ENCODE measurements around the gene EMILIN2. TPM values are rescaled to one million over a fixed set of nuclear protein-coding genes. Genes with fewer than 3 reads are reported as not detected.

The EMILIN2 gene
- total RNA-seq, 4 donors from 2014 or later = 17.9 to 29.9 (median 22.2) TPM

- Histone ChIP-seq H3K27ac (no peak overlapping the region), H3K36me3 (peaks cover 0 to 11% of the 10 kb centered on the region in 2 donors), H3K27me3 (no peaks in the 10 kb centered on the region), H3K9me3 (no peaks in the 10 kb centered on the region), H3K4me1 (peaks cover 21 to 27% of the 10 kb centered on the region in 2 donors), H3K4me3 (replicated peaks in 1 of 3) (no peak overlapping the region)
- intact Hi-C loops (cut with DNase I) = no loop called here
- WGBS, 2 donors = 79 to 82% methylated on average over 7 of the region's 7 CpGs
- DNase-seq = no peak
- TF ChIP-seq POLR2A (IDR thresholded peaks at IDR 0.05) = no peak
- no peak for TF ChIP-seq CTCF (IDR thresholded peaks at IDR 0.05)
These were observed 109.2 kb downstream of the EMILIN2 start for GRCh38 chr18:2956056-2956455.

GRCh38 chr18:2958819-2959298 lies 112.1 kb downstream of the EMILIN2 start:
- TF ChIP-seq POLR2A (IDR thresholded peaks at IDR 0.05) = peak in 1 of 2 donors; percentile 17
- peak in 1 of 6 experiments; percentile 7 for TF ChIP-seq CTCF (IDR thresholded peaks at IDR 0.05)
- Histone ChIP-seq H3K27ac (peak overlapping the region; percentile 3 to 83 (median 76)), H3K27me3 (no peaks in the 10 kb centered on the region), H3K9me3 (no peaks in the 10 kb centered on the region), H3K4me1 (peaks cover 32 to 45% of the 10 kb centered on the region in 2 donors), H3K4me3 (replicated peaks in 1 of 3) (no peak overlapping the region), H3K36me3 (peaks cover 0 to 4% of the 10 kb centered on the region in 2 donors)
- peak in 1 of 2 donors; percentile 22 for DNase-seq
- intact Hi-C loops (cut with DNase I) = no loop called here

- 55 to 70% methylated on average over 2 of the region's 2 CpGs for WGBS, 2 donors
- Histone ChIP-seq H3K4me1 (peaks cover 32 to 45% of the 10 kb centered on the region in 2 donors), H3K4me3 (replicated peaks in 1 of 3) (no peak overlapping the region), H3K27ac (peak overlapping the region; percentile 56 to 83 (median 76)), H3K9me3 (no peaks in the 10 kb centered on the region), H3K36me3 (no peaks in the 10 kb centered on the region), H3K27me3 (no peaks in the 10 kb centered on the region)
- TF ChIP-seq POLR2A (IDR thresholded peaks at IDR 0.05) (no peak), CTCF (IDR thresholded peaks at IDR 0.05) (no peak)
- intact Hi-C loops (cut with DNase I) = no loop called here
- DNase-seq = no peak
These were observed 112.5 kb downstream of the EMILIN2 start for GRCh38 chr18:2959341-2959740.

- no peaks in the 10 kb centered on the region for H3K36me3 ChIP-seq
- peaks cover 32 to 45% of the 10 kb centered on the region in 2 donors for H3K4me1 ChIP-seq
- no peak overlapping the region for H3K4me3 ChIP-seq (replicated peaks in 1 of 3)
- 76 to 80% methylated on average over 7 of the region's 7 CpGs for WGBS, 2 donors
- intact Hi-C loops (cut with DNase I) = no loop called here
- TF ChIP-seq POLR2A (IDR thresholded peaks at IDR 0.05) = no peak
- no peak for TF ChIP-seq CTCF (IDR thresholded peaks at IDR 0.05)
- H3K27me3 ChIP-seq = no peaks in the 10 kb centered on the region
- peak overlapping the region; percentile 62 to 83 (median 67) for H3K27ac ChIP-seq
- no peaks in the 10 kb centered on the region for H3K9me3 ChIP-seq
- no peak for DNase-seq
These were observed 114.3 kb downstream of the EMILIN2 start for GRCh38 chr18:2960983-2961696.

GRCh38 chr18:2961821-2962220 lies 115.0 kb downstream of the EMILIN2 start:
- H3K4me1 ChIP-seq = peaks cover 32 to 45% of the 10 kb centered on the region in 2 donors
- WGBS, 2 donors = 7 to 9% methylated on average over 4 of the region's 4 CpGs
- DNase-seq = peak; percentile 38 to 48
- H3K4me3 ChIP-seq (replicated peaks in 1 of 3) = no peak overlapping the region
- H3K9me3 ChIP-seq = no peaks in the 10 kb centered on the region
- peak overlapping the region; percentile 62 to 83 (median 67) for H3K27ac ChIP-seq
- H3K27me3 ChIP-seq = no peaks in the 10 kb centered on the region
- H3K36me3 ChIP-seq = no peaks in the 10 kb centered on the region
- intact Hi-C loops (cut with DNase I) = no loop called here
- TF ChIP-seq POLR2A (IDR thresholded peaks at IDR 0.05) (no peak), CTCF (IDR thresholded peaks at IDR 0.05) (no peak)

Measured in thyroid gland (tissue), 4 donors.